Hepatocyte (in vitro differentiated cells): ENCODE data around the gene CEP85L.

ENCODE experiments used
- CTCF ChIP-seq: fragments of 200-600 bp; sonication (generic); IDR thresholded peaks from 2 replicates; pipeline ENCODE4 v1.5.1; 2016; ENCODE audit warnings: antibody characterized with exemption, mild to moderate bottlenecking; ENCODE audit not compliant: poor library complexity
- EZH2 ChIP-seq: fragments of 200-600 bp; sonication (generic); IDR thresholded peaks from 2 replicates; pipeline ENCODE4 v1.6.1; 2016; ENCODE audit warnings: antibody characterized with exemption, mild to moderate bottlenecking, borderline replicate concordance
- EZH2phosphoT487 ChIP-seq: fragments of 200-600 bp; sonication (generic); IDR thresholded peaks from one replicate; pipeline ENCODE4 v1.6.1; 2018; ENCODE audit warnings: antibody characterized with exemption, mild to moderate bottlenecking, low read depth, moderate library complexity; ENCODE audit not compliant: unreplicated experiment, severe bottlenecking

- TF ChIP-seq CTCF (peak; percentile 65), EZH2 (no peak), EZH2phosphoT487 (no peak)
Measured at GRCh38 chr6:118618676-118619377, 32.6 kb downstream of the CEP85L start.
